Measurements from ENCODE around the gene NOX4.

DNA sequence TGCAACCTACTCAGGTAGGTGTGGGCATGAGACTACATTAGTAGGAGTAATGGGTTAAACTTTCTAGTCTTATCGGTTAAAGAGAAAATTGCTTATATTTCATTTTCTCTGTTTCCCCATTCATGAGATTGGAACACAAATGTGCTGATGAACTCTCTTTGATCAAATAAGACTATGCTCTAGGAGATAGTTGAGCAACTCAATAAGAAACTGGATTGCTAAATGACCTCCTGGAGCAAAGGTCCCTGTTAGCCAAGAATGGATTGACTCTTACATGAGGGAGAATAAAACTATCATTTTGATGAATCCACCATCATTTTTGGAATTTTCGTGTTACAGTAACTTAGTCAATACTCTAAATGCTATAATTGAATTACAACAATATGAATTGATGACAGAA is 11.1 kb upstream of the NOX4 start:
- no peak for TF ChIP-seq POLR2A (IDR thresholded peaks at IDR 0.05)
- TF ChIP-seq CTCF (IDR thresholded peaks at IDR 0.05 in 8 of 11, conservative IDR thresholded peaks at IDR 0.05 in 3 of 11) = no peak
- no peak for TF ChIP-seq POLR2AphosphoS5 (IDR thresholded peaks at IDR 0.05)
